Neuron (in vitro differentiated cells): Measurements from ENCODE around the gene KRCC1.
A peak's percentile ranks its signal among the peaks of the same experiment; 100 is the strongest.

Experiments used
- H2AFZ ChIP-seq: one replicate; pipeline ENCODE4 v1.6.1; 2013; ENCODE audit warnings: low read depth, mild to moderate bottlenecking, inconsistent platforms, low read length, moderate library complexity
- H3K27me3 ChIP-seq: one replicate; pipeline ENCODE4 v1.6.1; 2013; ENCODE audit warnings: low read length; ENCODE audit not compliant: insufficient read depth
- H3K36me3 ChIP-seq: one replicate; pipeline ENCODE4 v1.6.1; 2013; ENCODE audit warnings: low read length; ENCODE audit not compliant: insufficient read depth
- H3K4me1 ChIP-seq: one replicate; pipeline ENCODE4 v1.6.1; 2013; ENCODE audit warnings: low read length; ENCODE audit not compliant: insufficient read depth
- H3K4me3 ChIP-seq: 2 replicates; pipeline ENCODE4 v1.5.1; 2013; ENCODE audit warnings: mild to moderate bottlenecking, low read length, moderate library complexity
- H3K9me3 ChIP-seq: one replicate; pipeline ENCODE4 v1.6.1; 2013; ENCODE audit warnings: low read length

KRCC1 gene

GRCh38 chr2:88068044-88068443, 12.5 kb upstream of the KRCC1 start:
- Histone ChIP-seq H3K4me1 (no peaks in the 10 kb centered on the region), H3K4me3 (no peak overlapping the region), H3K27me3 (no peaks in the 10 kb centered on the region), H3K9me3 (no peaks in the 10 kb centered on the region), H2AFZ (no peak overlapping the region), H3K36me3 (no peaks in the 10 kb centered on the region)

DNA sequence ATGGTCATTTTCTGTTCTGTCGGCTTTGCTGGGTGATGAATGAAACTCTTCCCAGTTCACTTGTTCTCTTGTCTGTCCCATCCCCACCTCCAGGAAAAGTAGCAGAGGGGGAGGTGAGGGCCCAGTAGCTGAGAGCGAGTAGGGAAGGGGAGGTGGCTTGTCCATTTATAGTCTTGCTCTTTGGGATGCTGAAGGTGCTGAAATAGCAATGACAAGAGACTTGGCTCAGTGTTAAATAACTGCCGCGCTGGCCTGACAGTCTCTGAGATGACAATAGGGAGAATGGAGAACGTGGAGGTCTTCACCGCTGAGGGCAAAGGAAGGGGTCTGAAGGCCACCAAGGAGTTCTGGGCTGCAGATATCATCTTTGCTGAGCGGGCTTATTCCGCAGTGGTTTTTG, 12.0 kb upstream of the KRCC1 start, which contains the start of gene SMYD1:
TSS of gene SMYD1 (plus strand) at position 228 of the 400 bp plus-strand sequence. CDS start at position 268, 40 bp downstream.
- H3K9me3 ChIP-seq, result no peaks in the 10 kb centered on the region
- no peak within 1 kb of the TSS for H3K4me3 ChIP-seq
- H3K4me1 ChIP-seq, result no peaks in the 10 kb centered on the region
- no peak within 1 kb of the TSS for H2AFZ ChIP-seq
- no peaks in the 10 kb centered on the region for H3K36me3 ChIP-seq
- no peaks in the 10 kb centered on the region for H3K27me3 ChIP-seq

DNA sequence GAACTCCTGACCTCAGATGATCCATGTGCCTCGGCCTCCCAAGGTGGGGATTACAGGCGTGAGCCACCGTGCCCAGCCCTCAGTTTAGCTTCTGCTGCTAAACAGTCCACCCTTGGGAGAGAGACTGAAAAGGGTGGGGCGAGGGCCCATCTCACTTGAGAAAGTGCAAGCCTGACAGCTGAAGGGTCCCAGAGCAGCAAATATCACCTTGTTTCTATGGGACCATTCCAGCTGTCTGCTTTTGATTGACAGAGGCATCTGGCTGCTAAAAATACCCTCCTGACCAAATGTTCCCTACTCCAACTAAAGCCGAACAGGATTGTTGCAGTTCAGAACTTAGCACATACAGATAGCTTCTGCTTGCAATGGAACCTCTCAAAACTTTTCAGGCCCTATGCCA, 11.6 kb upstream of the KRCC1 start:
- H3K4me1 ChIP-seq, result no peaks in the 10 kb centered on the region
- H3K27me3 ChIP-seq, result no peaks in the 10 kb centered on the region
- H3K4me3 ChIP-seq, result no peak overlapping the region
- no peak overlapping the region for H2AFZ ChIP-seq
- H3K36me3 ChIP-seq, result no peaks in the 10 kb centered on the region
- no peaks in the 10 kb centered on the region for H3K9me3 ChIP-seq

- no peaks in the 10 kb centered on the region for H3K36me3 ChIP-seq
- H3K9me3 ChIP-seq, result no peaks in the 10 kb centered on the region
- H3K4me3 ChIP-seq, result no peak overlapping the region
- H3K27me3 ChIP-seq, result no peaks in the 10 kb centered on the region
- no peak overlapping the region for H2AFZ ChIP-seq
- H3K4me1 ChIP-seq, result no peaks in the 10 kb centered on the region
Observed at GRCh38 chr2:88066543-88066942, 11.0 kb upstream of the KRCC1 start.

GRCh38 chr2:88061295-88061694, 5.7 kb upstream of the KRCC1 start:
- H3K4me3 ChIP-seq, result no peak overlapping the region
- no peak overlapping the region for H2AFZ ChIP-seq
- peaks cover 1% of the 10 kb centered on the region for H3K4me1 ChIP-seq
- H3K9me3 ChIP-seq, result no peaks in the 10 kb centered on the region
- H3K27me3 ChIP-seq, result no peaks in the 10 kb centered on the region
- H3K36me3 ChIP-seq, result no peaks in the 10 kb centered on the region

DNA sequence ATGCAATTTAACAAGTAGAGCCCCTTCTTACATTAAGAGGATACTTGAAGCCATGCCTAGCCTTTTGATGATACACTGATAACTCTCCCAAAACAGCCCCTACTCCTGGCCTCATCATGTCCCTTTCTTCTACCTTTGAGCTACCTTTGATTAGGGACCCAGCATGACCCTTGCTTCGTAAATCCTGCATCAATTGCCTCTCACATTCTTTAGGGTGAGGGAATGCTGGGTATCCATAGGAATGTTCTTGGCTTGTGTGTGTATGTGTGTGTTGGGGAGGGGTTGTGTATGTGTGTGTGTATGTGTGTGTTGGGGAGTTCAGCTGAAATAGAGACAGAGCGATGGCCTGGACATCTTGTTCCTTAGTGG, 5.3 kb upstream of the KRCC1 start:
- Histone ChIP-seq H3K4me1 (peaks cover 5% of the 10 kb centered on the region), H3K4me3 (no peak overlapping the region), H3K27me3 (no peaks in the 10 kb centered on the region), H3K36me3 (no peaks in the 10 kb centered on the region), H3K9me3 (no peaks in the 10 kb centered on the region), H2AFZ (no peak overlapping the region)

DNA sequence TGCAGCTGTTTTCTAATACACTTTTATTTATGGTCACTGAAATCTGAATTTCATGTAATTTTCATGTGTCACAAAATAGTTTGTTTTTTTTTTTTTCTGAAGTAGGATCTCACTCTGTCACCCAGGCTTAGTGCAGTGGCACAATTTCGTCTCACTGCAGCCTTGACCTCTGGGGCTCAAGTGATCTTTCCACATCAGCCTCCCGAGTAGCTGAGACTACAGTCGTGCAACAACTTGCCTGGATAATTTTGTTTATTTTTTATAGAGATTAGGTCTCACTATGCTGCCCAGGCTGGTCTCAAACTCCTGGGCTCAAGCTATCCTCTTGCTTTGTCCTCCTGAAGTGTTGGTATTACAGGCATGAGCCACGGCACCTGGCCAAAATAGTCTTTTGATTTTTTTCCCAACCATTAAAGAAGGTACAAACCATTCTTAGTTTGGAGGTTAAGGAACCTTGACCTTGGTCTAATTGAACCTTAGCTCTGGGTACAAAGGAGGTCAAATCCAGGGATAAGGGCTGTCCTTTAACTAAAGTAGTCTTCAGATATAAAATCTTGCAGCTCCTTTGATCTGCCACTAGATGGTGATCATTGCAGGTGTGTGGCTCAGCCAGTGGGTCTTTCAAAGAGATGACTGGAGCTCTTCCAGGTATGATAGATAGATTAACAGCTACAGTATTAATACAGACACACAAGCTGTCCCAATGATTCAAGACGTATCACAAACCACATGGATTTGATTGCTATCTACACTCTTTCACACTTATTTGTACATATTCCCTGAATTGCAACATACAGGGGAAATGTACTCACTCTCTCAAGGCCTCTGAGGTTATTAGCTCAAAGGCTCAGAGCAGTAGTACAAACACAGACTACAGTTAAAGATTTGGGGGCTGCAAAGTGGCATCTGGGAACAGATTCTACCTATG, 4.7 kb upstream of the KRCC1 start:
- Histone ChIP-seq H3K36me3 (no peaks in the 10 kb centered on the region), H3K9me3 (no peaks in the 10 kb centered on the region), H3K27me3 (no peaks in the 10 kb centered on the region), H3K4me1 (peaks cover 6% of the 10 kb centered on the region), H2AFZ (no peak overlapping the region), H3K4me3 (no peak overlapping the region)

DNA sequence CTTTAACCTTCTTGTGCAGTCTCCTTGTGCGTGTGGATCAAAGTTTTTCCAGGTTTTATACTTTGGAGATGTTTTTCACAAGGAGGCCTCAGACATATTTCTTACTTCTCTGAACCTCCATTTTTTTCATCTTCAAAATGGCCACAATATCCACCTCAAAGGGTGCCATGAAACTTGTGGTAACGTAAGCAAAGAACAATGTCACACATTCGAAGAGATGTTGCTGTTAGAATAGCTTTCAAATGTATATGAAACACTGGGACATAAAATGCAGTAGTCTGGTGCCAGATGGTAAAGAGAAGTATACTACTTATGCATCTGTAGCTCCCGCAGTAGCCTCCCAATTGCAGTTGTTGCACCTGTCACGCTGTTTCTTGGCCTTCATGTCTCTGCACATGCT, 2.6 kb upstream of the KRCC1 start:
- Histone ChIP-seq H3K27me3 (no peaks in the 10 kb centered on the region), H3K4me3 (no peak overlapping the region), H2AFZ (no peak overlapping the region), H3K4me1 (peaks cover 20% of the 10 kb centered on the region), H3K9me3 (no peaks in the 10 kb centered on the region), H3K36me3 (peaks cover 3% of the 10 kb centered on the region)

DNA sequence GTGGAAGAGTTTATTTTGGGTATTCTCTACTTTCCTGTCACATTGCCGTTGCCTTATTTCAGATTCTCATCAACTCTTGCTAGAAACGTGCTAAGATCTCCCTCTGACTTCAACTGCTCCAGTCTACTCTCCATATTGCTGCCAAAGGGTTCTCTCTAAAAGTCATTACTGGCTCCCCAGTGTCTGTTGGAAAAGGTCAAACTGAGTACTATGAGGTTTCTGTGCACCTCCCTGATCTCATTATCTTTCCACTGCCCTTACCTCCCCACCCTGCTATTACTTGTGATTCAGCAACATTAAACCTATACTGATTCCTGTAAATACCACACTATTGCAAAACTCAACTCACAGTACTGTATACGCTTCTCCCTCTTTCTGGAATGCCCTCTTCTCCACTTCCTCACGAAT, 1.9 kb upstream of the KRCC1 start:
- H3K27me3 ChIP-seq, result no peaks in the 10 kb centered on the region
- no peak overlapping the region for H2AFZ ChIP-seq
- no peaks in the 10 kb centered on the region for H3K9me3 ChIP-seq

DNA sequence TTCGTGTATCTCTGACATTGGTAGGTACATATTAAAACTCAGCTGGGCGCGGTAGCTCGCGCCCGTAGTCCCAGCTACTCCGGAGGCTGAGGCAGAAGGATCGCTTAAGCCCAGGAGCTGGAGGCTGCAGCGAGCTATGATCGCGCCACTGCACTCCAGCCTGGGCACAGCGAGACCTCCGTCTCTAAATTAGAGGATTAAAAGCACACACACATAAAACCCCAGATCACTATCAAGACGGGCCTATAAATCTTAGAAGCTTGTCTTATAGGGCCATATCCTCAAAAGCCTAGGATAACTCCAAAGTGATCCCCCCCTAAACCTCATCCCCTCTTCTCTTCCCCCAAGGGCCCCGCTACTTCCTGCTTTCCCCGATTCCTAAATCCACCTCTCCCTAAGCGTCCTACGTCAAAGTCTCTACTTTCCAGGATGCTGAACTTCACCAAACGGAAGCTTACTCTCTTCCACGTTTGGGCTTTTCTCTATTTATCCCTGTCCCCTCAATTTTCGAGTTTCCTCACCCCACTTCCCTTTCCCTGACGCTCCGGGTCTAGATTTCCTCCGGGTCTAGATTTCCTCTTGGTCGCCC, 707 bp downstream of the KRCC1 start:
- H3K4me3 ChIP-seq, result peak overlapping the region; percentile 93
- H3K4me1 ChIP-seq, result peaks cover 20% of the 10 kb centered on the region
- no peaks in the 10 kb centered on the region for H3K27me3 ChIP-seq
- no peaks in the 10 kb centered on the region for H3K9me3 ChIP-seq
- H3K36me3 ChIP-seq, result peaks cover 5% of the 10 kb centered on the region
- H2AFZ ChIP-seq, result peak overlapping the region; percentile 83

More for the DNA sequence above, 1.9 kb upstream of the KRCC1 start:
- Histone ChIP-seq H3K4me3 (no peak overlapping the region), H3K4me1 (peaks cover 20% of the 10 kb centered on the region), H3K36me3 (peaks cover 5% of the 10 kb centered on the region)

DNA sequence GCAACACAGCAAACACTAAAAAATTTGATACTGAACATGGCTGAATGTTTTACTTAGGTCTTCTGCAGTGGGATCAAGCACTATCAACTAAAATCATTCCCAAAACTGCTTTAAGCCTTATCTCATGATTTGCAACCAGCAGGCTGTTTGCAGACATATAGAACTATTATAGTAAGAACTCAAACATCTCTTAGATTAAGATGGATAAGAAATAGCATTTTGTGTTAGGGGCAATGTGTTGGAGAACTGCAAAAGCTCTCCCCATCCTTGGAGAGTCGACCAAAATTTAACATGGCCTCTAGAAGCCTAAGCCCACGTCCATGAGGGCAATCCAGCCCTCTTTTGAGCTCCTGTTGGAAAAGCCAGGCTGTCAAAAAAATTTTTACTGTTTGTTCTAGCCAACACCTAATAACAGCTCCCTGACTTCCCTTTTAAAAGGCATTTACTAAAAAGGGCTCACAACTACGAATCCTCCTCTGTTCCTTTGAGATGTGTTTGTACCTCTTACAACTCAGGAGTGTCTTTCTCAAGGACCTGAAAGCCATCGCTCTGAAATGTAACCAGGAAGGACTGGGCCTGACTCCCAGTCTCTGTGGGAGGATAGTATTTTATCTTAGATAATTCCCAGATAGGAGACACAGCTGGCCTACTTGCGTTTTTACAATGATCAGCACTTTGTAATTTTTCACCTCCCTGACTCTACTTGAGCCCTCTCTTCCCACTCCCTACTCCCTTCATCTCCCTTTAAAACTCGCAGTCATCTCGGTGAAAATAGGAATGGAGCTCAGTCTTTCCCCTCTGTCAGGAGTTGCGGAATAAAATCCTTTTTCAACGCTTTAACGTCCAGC, 1.4 kb downstream of the KRCC1 start:
- Histone ChIP-seq H3K36me3 (peaks cover 5% of the 10 kb centered on the region), H3K27me3 (no peaks in the 10 kb centered on the region), H3K9me3 (no peaks in the 10 kb centered on the region), H3K4me3 (peak overlapping the region; percentile 93), H3K4me1 (peaks cover 20% of the 10 kb centered on the region), H2AFZ (no peak overlapping the region)

GRCh38 chr2:88053296-88053695, 2.3 kb downstream of the KRCC1 start:
- H3K4me3 ChIP-seq, result no peak overlapping the region
- no peak overlapping the region for H2AFZ ChIP-seq
- H3K9me3 ChIP-seq, result no peaks in the 10 kb centered on the region
- H3K36me3 ChIP-seq, result peaks cover 5% of the 10 kb centered on the region
- peaks cover 20% of the 10 kb centered on the region for H3K4me1 ChIP-seq
- H3K27me3 ChIP-seq, result no peaks in the 10 kb centered on the region

- H3K4me3 ChIP-seq, result no peak overlapping the region
- peaks cover 5% of the 10 kb centered on the region for H3K36me3 ChIP-seq
- H2AFZ ChIP-seq, result no peak overlapping the region
- peaks cover 20% of the 10 kb centered on the region for H3K4me1 ChIP-seq
- H3K9me3 ChIP-seq, result no peaks in the 10 kb centered on the region
- H3K27me3 ChIP-seq, result no peaks in the 10 kb centered on the region
Observed at GRCh38 chr2:88051792-88052191, 3.8 kb downstream of the KRCC1 start.
